Right atrium auricular region (tissue), 2 donors: ENCODE results near the gene RPSA. TPM values are rescaled to one million over a fixed set of nuclear protein-coding genes. Genes with fewer than 3 reads are reported as not detected.

ENCODE experiments used
- DNase-seq: peaks from one replicate; pipeline ENCODE4 v3.0.0-alpha.2; 2019; ENCODE audit warnings: low spot score
- H3K27ac ChIP-seq, 2 donors: fragments of 200-600 bp; sonication (generic); 1 replicate in 1 of 2; 2 replicates in 1 of 2; pipeline ENCODE4 v1.5.1; 2016 to 2019
- H3K27me3 ChIP-seq, 2 donors: fragments of 200-600 bp; sonication (generic); one replicate each; pipeline versions ENCODE4 v1.5.1 to v1.6.0; 2017 to 2019
- H3K36me3 ChIP-seq: fragments of 200-600 bp; sonication (generic); one replicate; pipeline ENCODE4 v1.5.1; 2016
- H3K4me1 ChIP-seq, 2 donors: fragments of 200-600 bp; sonication (generic); one replicate each; pipeline versions ENCODE4 v1.5.1 to v1.6.0; 2017 to 2019
- H3K4me3 ChIP-seq, 2 donors: fragments of 200-600 bp; sonication (generic); 1 replicate in 1 of 2; 2 replicates in 1 of 2; pipeline ENCODE4 v1.5.1; 2017 to 2019; ENCODE audit warnings: mild to moderate bottlenecking in 1 of 2, moderate library complexity in 1 of 2
- H3K9me3 ChIP-seq, 2 donors: fragments of 200-600 bp; sonication (generic); one replicate each; pipeline ENCODE4 v1.5.1; 2019
- CTCF ChIP-seq, 2 donors: fragments of 200-600 bp; sonication (generic); IDR thresholded peaks; one replicate each; pipeline ENCODE4 v1.5.1; 2019; ENCODE audit warnings: antibody characterized with exemption in 2 of 2
- total RNA-seq, 2 donors: library from RNA; depleted of rRNA; stranded (reverse); fragments of >200 nt; gene quantifications; one replicate each; pipeline ENCODE4 v1.1.0, GENCODE V29; 2016

The RPSA gene
- total RNA-seq, 2 donors from 2014 or later: 351 to 628 TPM

- Histone ChIP-seq H3K27me3 (no peaks in the 10 kb centered on the region), H3K9me3 (no peaks in the 10 kb centered on the region), H3K4me3 (no peak overlapping the region), H3K4me1 (no peaks in the 10 kb centered on the region), H3K36me3 (no peaks in the 10 kb centered on the region), H3K27ac (no peak overlapping the region)
- no peak for TF ChIP-seq CTCF (IDR thresholded peaks at IDR 0.05)
- no peak for DNase-seq
These were observed 14.0 kb downstream of the RPSA start for GRCh38 chr3:39420543-39420942.

- no peaks in the 10 kb centered on the region for H3K36me3 ChIP-seq
These were observed 17.0 kb downstream of the RPSA start for GRCh38 chr3:39423436-39423970.

GRCh38 chr3:39426312-39426711 lies 19.8 kb downstream of the RPSA start:
- Histone ChIP-seq H3K36me3 (no peaks in the 10 kb centered on the region), H3K27ac (no peak overlapping the region), H3K9me3 (no peaks in the 10 kb centered on the region), H3K4me1 (no peaks in the 10 kb centered on the region), H3K27me3 (no peaks in the 10 kb centered on the region), H3K4me3 (no peak overlapping the region)
- no peak for TF ChIP-seq CTCF (IDR thresholded peaks at IDR 0.05)
- no peak for DNase-seq

More at GRCh38 chr3:39423436-39423970, 17.0 kb downstream of the RPSA start:
- no peak for TF ChIP-seq CTCF (IDR thresholded peaks at IDR 0.05)
- H3K4me3 ChIP-seq: no peak overlapping the region
- no peaks in the 10 kb centered on the region for H3K9me3 ChIP-seq
- no peaks in the 10 kb centered on the region for H3K27me3 ChIP-seq
- DNase-seq: no peak
- H3K27ac ChIP-seq: no peak overlapping the region
- H3K4me1 ChIP-seq: no peaks in the 10 kb centered on the region

- no peak for TF ChIP-seq CTCF (IDR thresholded peaks at IDR 0.05)
- no peaks in the 10 kb centered on the region for H3K27me3 ChIP-seq
- H3K36me3 ChIP-seq: no peaks in the 10 kb centered on the region
- H3K4me1 ChIP-seq: no peaks in the 10 kb centered on the region
- no peaks in the 10 kb centered on the region for H3K9me3 ChIP-seq
- H3K4me3 ChIP-seq: no peak overlapping the region
- H3K27ac ChIP-seq: no peak overlapping the region
- no peak for DNase-seq
These were observed 21.0 kb downstream of the RPSA start for GRCh38 chr3:39427506-39427905.

GRCh38 chr3:39428745-39429201 lies 22.3 kb downstream of the RPSA start:
- peak overlapping the region in 1 of 2 donors; percentile 3 for H3K4me3 ChIP-seq
- no peaks in the 10 kb centered on the region for H3K27me3 ChIP-seq
- H3K27ac ChIP-seq: no peak overlapping the region
- TF ChIP-seq CTCF (IDR thresholded peaks at IDR 0.05): no peak
- H3K4me1 ChIP-seq: peaks cover 0 to 7% of the 10 kb centered on the region in 2 donors
- no peak for DNase-seq
- H3K9me3 ChIP-seq: no peaks in the 10 kb centered on the region
- H3K36me3 ChIP-seq: no peaks in the 10 kb centered on the region

GRCh38 chr3:39429466-39429865 lies 22.9 kb downstream of the RPSA start:
- Histone ChIP-seq H3K4me3 (no peak overlapping the region), H3K36me3 (no peaks in the 10 kb centered on the region), H3K9me3 (no peaks in the 10 kb centered on the region), H3K4me1 (peaks cover 0 to 7% of the 10 kb centered on the region in 2 donors), H3K27me3 (no peaks in the 10 kb centered on the region), H3K27ac (no peak overlapping the region)
- no peak for TF ChIP-seq CTCF (IDR thresholded peaks at IDR 0.05)
- no peak for DNase-seq
